IMR-90 (cell line): ENCODE measurements around the gene ZNF33B. TPM values are rescaled to one million over a fixed set of nuclear protein-coding genes. Genes with fewer than 3 reads are reported as not detected.
A peak's percentile ranks its signal among the peaks of the same experiment; 100 is the strongest.

ENCODE experiments used
- ATAC-seq: fragments of 200-7000 bp; cut with Tn5 transposase; 2 replicates; pipeline ENCODE4 v1.9.1; 2020; ENCODE audit warnings: low read depth, mild to moderate bottlenecking, moderate library complexity
- BruUV-seq: library from RNA; stranded (reverse); fragments of 400-500 nt; replicated peaks from 2 replicates; lab custom pipeline; 2021; lab: Mats Ljungman, UMichigan
- CTCF ChIA-PET: fragments of 300-600 bp; formaldehyde crosslinking; extraction: SDS; loops from one replicate; lab custom pipeline; 2021; ENCODE audit warnings: antibody characterized with exemption; lab: Yijun Ruan, JAX
- POLR2A ChIA-PET: fragments of 300-600 bp; sonication (Branson Sonifier 250); formaldehyde crosslinking; loops from one replicate; lab custom pipeline; 2022; ENCODE audit warnings: antibody characterized with exemption; ENCODE audit not compliant: unreplicated experiment; lab: Charles Lee
- DNase-seq: peaks from one replicate; pipeline ENCODE4 v3.0.0; 2013
- H2AFZ ChIP-seq: replicated peaks from 2 replicates; pipeline ENCODE3; 2013; ENCODE audit warnings: low read length, mild to moderate bottlenecking; ENCODE audit not compliant: poor library complexity
- H2AK5ac ChIP-seq: 2 replicates; pipeline ENCODE4 v1.6.1; 2013; ENCODE audit warnings: low read depth, low read length, inconsistent platforms
- H2AK9ac ChIP-seq: replicated peaks from 2 replicates; pipeline ENCODE3; 2013; ENCODE audit warnings: mild to moderate bottlenecking, low read depth, low read length, moderate library complexity; ENCODE audit not compliant: poor library complexity
- H2BK120ac ChIP-seq: 2 replicates; pipeline ENCODE4 v1.6.1; 2013; ENCODE audit warnings: low read depth, low read length, inconsistent platforms
- H2BK15ac ChIP-seq: 3 replicates; pipeline ENCODE4 v1.6.1; 2013; ENCODE audit warnings: low read depth, low read length, inconsistent platforms
- H2BK20ac ChIP-seq: 2 replicates; pipeline ENCODE4 v1.6.1; 2013; ENCODE audit warnings: low read depth, mild to moderate bottlenecking, inconsistent platforms, low read length, moderate library complexity
- H2BK5ac ChIP-seq: 2 replicates; pipeline ENCODE4 v1.6.1; 2013; ENCODE audit warnings: mild to moderate bottlenecking, low read depth, low read length, inconsistent platforms; ENCODE audit not compliant: poor library complexity, severe bottlenecking
- H3K14ac ChIP-seq: replicated peaks from 2 replicates; pipeline ENCODE4 v1.6.1; 2013; ENCODE audit warnings: low read depth, low read length, inconsistent platforms
- H3K18ac ChIP-seq: 2 replicates; pipeline ENCODE4 v1.6.1; 2013; ENCODE audit warnings: low read depth, low read length, control low read depth
- H3K23ac ChIP-seq: 2 replicates; pipeline ENCODE4 v1.6.1; 2013; ENCODE audit warnings: low read depth, low read length, inconsistent platforms
- H3K27ac ChIP-seq: 2 replicates; pipeline ENCODE4 v1.5.1; 2013; ENCODE audit warnings: mild to moderate bottlenecking, control low read depth, low read length; ENCODE audit not compliant: insufficient read depth
- H3K27me3 ChIP-seq: 2 replicates; pipeline ENCODE4 v1.6.1; 2013; ENCODE audit warnings: low read length; ENCODE audit not compliant: control insufficient read depth, insufficient read depth
- H3K36me3 ChIP-seq: 2 replicates; pipeline ENCODE4 v1.6.1; 2013; ENCODE audit warnings: low read length, mixed read lengths; ENCODE audit not compliant: control insufficient read depth, insufficient read depth
- H3K4ac ChIP-seq: 2 replicates; pipeline ENCODE4 v1.6.1; 2013; ENCODE audit warnings: low read depth, low read length, inconsistent platforms
- H3K4me1 ChIP-seq: 2 replicates; pipeline ENCODE4 v1.6.1; 2013; ENCODE audit warnings: low read length, mixed read lengths; ENCODE audit not compliant: control insufficient read depth, insufficient read depth
- H3K4me2 ChIP-seq: 2 replicates; pipeline ENCODE4 v1.6.1; 2013; ENCODE audit warnings: low read depth, mild to moderate bottlenecking, control low read depth, low read length, moderate library complexity
- H3K4me3 ChIP-seq: 2 replicates; pipeline ENCODE4 v1.5.1; 2013; ENCODE audit warnings: low read depth, mild to moderate bottlenecking, control low read depth, low read length, moderate library complexity; ENCODE audit not compliant: insufficient read depth
- H3K56ac ChIP-seq: 2 replicates; pipeline ENCODE4 v1.6.1; 2013; ENCODE audit warnings: low read length, inconsistent platforms; ENCODE audit not compliant: insufficient read depth; ENCODE audit errors: extremely low read depth
- H3K79me1 ChIP-seq, 2 experiments: 2 replicates each; pipeline ENCODE4 v1.6.1; 2013; ENCODE audit warnings: low read length in 2 of 2, inconsistent platforms in 1 of 2, low read depth in 1 of 2
- H3K9ac ChIP-seq: 2 replicates; pipeline ENCODE4 v1.6.1; 2013; ENCODE audit warnings: low read depth, low read length, control low read depth
- H3K9me1 ChIP-seq: 2 replicates; pipeline ENCODE4 v1.6.1; 2013; ENCODE audit warnings: low read length, inconsistent platforms; ENCODE audit not compliant: insufficient read depth
- H3K9me3 ChIP-seq: 2 replicates; pipeline ENCODE4 v1.6.1; 2013; ENCODE audit warnings: low read length; ENCODE audit not compliant: control insufficient read depth, insufficient read depth
- H4K20me1 ChIP-seq: 2 replicates; pipeline ENCODE4 v1.6.1; 2013; ENCODE audit warnings: low read length, inconsistent platforms; ENCODE audit not compliant: insufficient read depth
- H4K5ac ChIP-seq: 2 replicates; pipeline ENCODE4 v1.6.1; 2013; ENCODE audit warnings: mild to moderate bottlenecking, low read depth, low read length, control low read depth
- H4K8ac ChIP-seq, 2 experiments: 2 replicates each; pipeline ENCODE4 v1.6.1; 2013; ENCODE audit warnings: low read depth in 2 of 2, low read length in 2 of 2, control low read depth in 1 of 2, inconsistent platforms in 1 of 2
- H4K91ac ChIP-seq: 2 replicates; pipeline ENCODE4 v1.6.1; 2013; ENCODE audit warnings: low read depth, low read length, inconsistent platforms; ENCODE audit not compliant: insufficient read depth
- BHLHE40 ChIP-seq: fragments of 150-350 bp; IDR thresholded peaks from 2 replicates; pipeline ENCODE4 v1.6.1; 2016; ENCODE audit warnings: mild to moderate bottlenecking, low read depth, low read length
- CHD1 ChIP-seq: IDR thresholded peaks from 2 replicates; pipeline ENCODE4 v1.6.1; 2012; ENCODE audit warnings: low read depth, low read length, improper control_type of control experiment
- FOS ChIP-seq: fragments of 150-350 bp; IDR thresholded peaks from 2 replicates; pipeline ENCODE4 v1.6.1; 2016; ENCODE audit warnings: low read depth, low read length
- MAFK ChIP-seq: IDR thresholded peaks from 2 replicates; pipeline ENCODE4 v1.6.1; 2012; ENCODE audit warnings: low read depth, low read length, improper control_type of control experiment
- MXI1 ChIP-seq: IDR thresholded peaks from 2 replicates; pipeline ENCODE4 v1.6.1; 2012; ENCODE audit warnings: low read depth, mild to moderate bottlenecking, low read length, moderate library complexity, borderline replicate concordance
- POLR2A ChIP-seq: IDR thresholded peaks from 2 replicates; pipeline ENCODE4 v1.6.1; 2012; ENCODE audit warnings: mild to moderate bottlenecking, low read depth, low read length
- RFX5 ChIP-seq: IDR thresholded peaks from 2 replicates; pipeline ENCODE4 v1.8.0; 2012; ENCODE audit warnings: low read depth, mild to moderate bottlenecking, low read length, moderate library complexity
- WGBS, 2 experiments: methylation state at CpG; one replicate each; pipeline versions ENCODE4 v1.1.5 to v1.1.7; 2013; ENCODE audit warnings: missing lambda C conversion rate in 2 of 2; ENCODE audit not compliant: insufficient read length in 1 of 2; ENCODE audit errors: extremely low coverage in 2 of 2; 5-methylcytosine and 5-hydroxymethylcytosine counted together
- dilution Hi-C: fragments of 300-500 bp; cut with HindIII; formaldehyde crosslinking; loops from one replicate; pipeline ENCODE4 v1.14.3; 2018; ENCODE audit warnings: low sequenced_read_pairs; ENCODE audit not compliant: unreplicated experiment
- in situ Hi-C: fragments of 300-500 bp; cut with MboI; formaldehyde crosslinking; loops from 3 replicates; pipeline ENCODE4 v1.14.3; 2019; ENCODE audit warnings: low sequenced_read_pairs, inconsistent platforms, mixed read lengths
- intact Hi-C: fragments of 100-400 bp; cut with micrococcal nuclease; formaldehyde crosslinking; loops from 2 replicates; pipeline ENCODE4 v1.10.0; 2022
- polyA plus RNA-seq, 3 experiments: library from polyadenylated mRNA; depleted of rRNA; stranded (reverse); fragments of >200 nt; gene quantifications; 2 replicates each; pipeline ENCODE4 v1.2.3, GENCODE V29; 2012; ENCODE audit warnings: low replicate concordance in 1 of 3
- total RNA-seq: library from RNA; depleted of rRNA; stranded (reverse); fragments of >200 nt; gene quantifications from 2 replicates; pipeline ENCODE4 v1.2.3, GENCODE V29; 2012
- TF ChIP-seq, protein P1 (sequence below): fragments of 150-350 bp; IDR thresholded peaks from 2 replicates; pipeline ENCODE4 v1.6.1; 2016; ENCODE audit warnings: low read depth, mild to moderate bottlenecking, low read length, moderate library complexity, borderline replicate concordance

Gene ZNF33B
- total and polyA plus RNA-seq, 2 of the 4 experiments (the other 2 are of a cell fraction): 2.1 to 4.5 TPM

DNA sequence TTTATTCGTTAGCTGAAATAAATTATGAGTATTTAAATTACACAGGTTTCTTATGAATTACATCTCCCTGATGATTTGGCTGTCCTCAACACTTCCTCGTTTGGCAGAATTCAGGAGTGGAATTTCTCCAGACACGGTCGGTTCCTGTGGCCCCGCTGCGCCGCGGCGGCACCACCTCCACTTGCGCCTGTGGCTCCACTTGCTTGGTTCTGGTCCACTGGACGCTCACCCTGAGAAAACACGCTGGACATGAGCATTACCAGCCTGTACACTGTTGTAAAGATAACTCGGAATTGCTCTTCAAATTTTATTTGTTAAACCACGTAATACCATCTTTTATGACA is 85.3 kb downstream of the ZNF33B start:
- no peak overlapping the region for H3K23ac ChIP-seq
- H3K4ac ChIP-seq: 0 out of 2 replicates have a peak overlapping the region, but pooled peaks have one; percentile 40
- H3K27me3 ChIP-seq: no peaks in the 10 kb centered on the region
- peak overlapping the region; percentile 13; the same call in 1 of the 2 replicates for H3K27ac ChIP-seq
- H2AK9ac ChIP-seq: no peak overlapping the region
- no peak overlapping the region for H2BK15ac ChIP-seq
- H3K4me3 ChIP-seq: peak overlapping the region; percentile 51
- no peak overlapping the region for H2AK5ac ChIP-seq
- BruUV-seq: no TSS peak
- no peak for DNase-seq
- TF ChIP-seq, protein P1, sequence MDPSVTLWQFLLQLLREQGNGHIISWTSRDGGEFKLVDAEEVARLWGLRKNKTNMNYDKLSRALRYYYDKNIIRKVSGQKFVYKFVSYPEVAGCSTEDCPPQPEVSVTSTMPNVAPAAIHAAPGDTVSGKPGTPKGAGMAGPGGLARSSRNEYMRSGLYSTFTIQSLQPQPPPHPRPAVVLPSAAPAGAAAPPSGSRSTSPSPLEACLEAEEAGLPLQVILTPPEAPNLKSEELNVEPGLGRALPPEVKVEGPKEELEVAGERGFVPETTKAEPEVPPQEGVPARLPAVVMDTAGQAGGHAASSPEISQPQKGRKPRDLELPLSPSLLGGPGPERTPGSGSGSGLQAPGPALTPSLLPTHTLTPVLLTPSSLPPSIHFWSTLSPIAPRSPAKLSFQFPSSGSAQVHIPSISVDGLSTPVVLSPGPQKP: no peak
- no peak for TF ChIP-seq CHD1
- no peak for TF ChIP-seq BHLHE40
- TF ChIP-seq POLR2A: no peak
- TF ChIP-seq FOS: no peak
- TF ChIP-seq RFX5: no peak
- no peak for TF ChIP-seq MAFK
- TF ChIP-seq MXI1: no peak
- no peaks in the 10 kb centered on the region for H3K9me3 ChIP-seq
- H3K14ac ChIP-seq: peak overlapping the region; percentile 20; the same call in 1 of the 2 replicates
- in situ Hi-C loops: no loop called here
- H4K5ac ChIP-seq: peak overlapping the region; percentile 72
- no peaks in the 10 kb centered on the region for H3K36me3 ChIP-seq
- H4K8ac ChIP-seq: peak overlapping the region; percentile 82 to 89
- ATAC-seq: peak; percentile 48
- peaks cover 5% of the 10 kb centered on the region; the same call in 1 of the 2 replicates for H3K4me1 ChIP-seq
- H2BK5ac ChIP-seq: no peak overlapping the region
- peak overlapping the region; percentile 94 for H2AFZ ChIP-seq
- no peak overlapping the region for H4K91ac ChIP-seq
- H3K9ac ChIP-seq: peak overlapping the region; percentile 35
- intact Hi-C loops: loop anchor here (2.0 kb wide), 1 partner anchor 86 kb away; the partner anchor contains the start of gene ZNF33B
- H3K79me1 ChIP-seq: peaks cover 9 to 15% of the 10 kb centered on the region in 2 experiments
- peaks cover 5% of the 10 kb centered on the region; the same call in 1 of the 2 replicates for H3K9me1 ChIP-seq
- H2BK20ac ChIP-seq: no peak overlapping the region
- CTCF ChIA-PET: no interaction called here
- no peak overlapping the region; the same call in 1 of the 2 replicates for H3K18ac ChIP-seq
- H4K20me1 ChIP-seq: no peaks in the 10 kb centered on the region
- no peak overlapping the region for H2BK120ac ChIP-seq
- dilution Hi-C loops: no loop called here
- H3K4me2 ChIP-seq: peak overlapping the region; percentile 82
- POLR2A ChIA-PET: interaction anchor here (0.6 kb wide), 1 partner anchor 231 kb away, joined by 3 read pairs; no protein-coding TSS in a partner anchor
- peak overlapping the region; percentile 64 for H3K56ac ChIP-seq
- 15% methylated on average over 8 of the region's 14 CpGs; no CpG with 5 or more reads in 1 of the 2 experiments for WGBS, 2 experiments
